Measurements from ENCODE around the gene GALR1. TPM values are rescaled to one million over a fixed set of nuclear protein-coding genes. Genes with fewer than 3 reads are reported as not detected.

Gene GALR1
- total RNA-seq, 1 donor from 2014 or later = not detected

Other genes starting within 250 kb of the GALR1 start
- gene MBP, start 117.1 kb upstream of the GALR1 start, total RNA-seq = 13.8 and 18.6 TPM in 2 replicates

Data from osteocyte (in vitro differentiated cells).